Dendritic cell treated with granulocyte-macrophage colony-stimulating factor and Interleukin-4, amounts not matched to agents 40 ng/mL and 50 ng/mL, for 4 days (primary cell): ENCODE measurements around the gene HACD2.

Experiments used
- H3K27ac Mint-ChIP-seq: one replicate; pipeline ENCODE4 v1.8.0; 2022; ENCODE audit warnings: mild to moderate bottlenecking, mixed read lengths
- H3K27me3 Mint-ChIP-seq: one replicate; pipeline ENCODE4 v1.8.0; 2022; ENCODE audit warnings: mild to moderate bottlenecking, mixed read lengths
- H3K36me3 Mint-ChIP-seq: one replicate; pipeline ENCODE4 v1.8.0; 2022; ENCODE audit warnings: low read depth, mixed read lengths
- H3K4me1 Mint-ChIP-seq: one replicate; pipeline ENCODE4 v1.8.0; 2022; ENCODE audit warnings: low read depth, mixed read lengths
- H3K4me3 Mint-ChIP-seq: one replicate; pipeline ENCODE4 v1.8.0; 2022; ENCODE audit warnings: mild to moderate bottlenecking, moderate library complexity, mixed read lengths
- H3K9me3 Mint-ChIP-seq: one replicate; pipeline ENCODE4 v1.8.0; 2022; ENCODE audit warnings: mixed read lengths
- intact Hi-C: fragments of 100-400 bp; cut with micrococcal nuclease; formaldehyde crosslinking; loops from one replicate; pipeline ENCODE4 v1.15.0; 2022

Gene HACD2

DNA sequence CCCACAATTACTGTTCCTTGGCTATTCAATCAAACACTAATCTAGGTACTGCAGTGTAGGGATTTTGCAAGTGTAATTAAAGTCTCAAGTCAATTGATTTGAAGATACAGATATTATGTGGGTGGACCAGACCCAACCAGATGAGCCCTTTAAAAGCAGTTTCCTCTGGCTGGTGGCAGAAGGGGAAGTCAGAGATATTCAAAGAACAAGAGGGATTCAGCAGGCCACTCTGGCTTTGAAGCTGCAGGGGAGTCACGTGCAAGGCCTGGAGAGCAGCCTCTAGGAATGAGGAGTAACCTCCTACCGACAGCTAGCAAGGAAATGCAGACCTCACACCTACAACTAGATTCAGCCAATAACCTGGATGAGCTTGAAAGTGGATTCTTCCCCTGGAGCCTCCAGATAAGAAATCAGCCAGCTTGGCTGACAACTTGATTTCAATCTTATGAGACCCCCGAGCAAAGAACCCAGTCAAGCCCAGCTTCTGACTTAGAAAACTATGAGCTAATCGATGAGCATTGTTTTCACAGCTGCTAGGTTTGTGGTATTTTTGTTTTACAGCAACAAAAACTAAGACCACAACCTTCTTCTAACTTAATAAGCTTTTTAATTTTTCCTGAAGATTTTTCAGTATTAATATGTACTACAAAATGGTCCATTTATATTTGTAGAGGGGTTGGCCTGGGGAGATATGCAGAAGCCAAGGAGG, 13.4 kb downstream of the HACD2 start:
- Mint-ChIP-seq H3K27ac (no peak overlapping the region), H3K9me3 (no peaks in the 10 kb centered on the region), H3K27me3 (no peaks in the 10 kb centered on the region), H3K36me3 (peaks cover 23% of the 10 kb centered on the region), H3K4me1 (peaks cover 54% of the 10 kb centered on the region), H3K4me3 (no peak overlapping the region)
- intact Hi-C loops, result loop anchor here (5.0 kb wide), 1 partner anchor 46 kb away; no protein-coding TSS in a partner anchor

DNA sequence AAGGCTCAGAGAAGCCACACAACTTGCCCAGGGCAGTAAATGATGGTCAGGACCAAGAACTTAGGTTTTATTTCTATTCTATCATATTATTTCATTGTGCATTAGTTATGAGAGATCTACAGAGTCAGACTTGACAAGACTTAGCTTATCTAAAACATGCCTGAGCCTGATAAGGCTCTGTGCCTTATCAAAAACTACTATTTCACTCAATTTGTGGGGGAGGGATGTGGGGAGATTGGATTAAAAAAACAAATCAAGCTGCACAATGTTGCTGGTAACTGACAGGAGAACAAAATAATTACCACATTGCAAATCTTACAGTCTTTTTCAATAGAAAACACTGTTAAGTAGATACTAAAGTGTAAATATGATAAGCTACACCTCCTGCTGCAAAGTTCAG, 16.0 kb downstream of the HACD2 start:
- Mint-ChIP-seq H3K27ac (no peak overlapping the region), H3K9me3 (no peaks in the 10 kb centered on the region), H3K27me3 (no peaks in the 10 kb centered on the region), H3K4me1 (peaks cover 52% of the 10 kb centered on the region), H3K4me3 (no peak overlapping the region), H3K36me3 (peaks cover 41% of the 10 kb centered on the region)
- intact Hi-C loops, result no loop called here

DNA sequence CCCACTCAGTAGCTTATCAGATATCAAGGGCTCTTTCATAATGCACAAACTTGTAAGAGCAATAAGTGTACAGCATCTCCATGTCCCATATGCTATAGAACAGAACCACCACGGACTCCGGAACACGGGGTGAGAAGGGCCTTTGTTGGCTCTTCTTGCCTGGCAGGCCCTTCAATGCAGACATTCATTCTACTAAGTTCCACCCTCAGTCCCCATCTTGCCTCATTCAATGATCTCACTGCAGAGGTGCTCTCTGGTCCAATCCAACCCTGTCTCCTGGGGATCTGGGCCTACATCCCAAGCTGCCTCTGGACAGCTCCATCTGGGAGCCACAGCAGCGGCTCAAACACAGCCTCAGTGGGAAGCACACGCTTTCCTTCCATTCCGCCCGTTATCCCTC, 16.8 kb downstream of the HACD2 start:
- intact Hi-C loops, result no loop called here
- no peak overlapping the region for H3K27ac Mint-ChIP-seq

DNA sequence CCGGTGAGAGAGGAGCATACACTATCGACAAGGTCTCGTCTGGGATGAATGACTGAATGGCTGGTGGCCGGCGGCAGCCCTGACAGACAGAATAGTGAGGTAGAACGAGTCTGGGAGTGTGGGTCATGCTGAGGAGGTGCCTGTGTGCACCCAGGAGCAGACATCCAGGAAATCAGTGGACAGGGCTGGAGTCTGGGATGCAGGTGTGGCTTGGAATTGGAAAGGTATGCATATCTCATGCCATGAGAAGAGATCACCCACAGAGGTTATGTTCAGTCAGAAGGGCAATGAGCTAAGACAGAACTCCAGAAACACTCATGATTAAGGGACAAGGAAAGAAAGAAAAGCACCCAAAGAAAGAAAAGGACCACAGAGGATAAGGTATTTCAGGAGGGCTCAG, 20.8 kb downstream of the HACD2 start:
- Mint-ChIP-seq H3K4me3 (no peak overlapping the region), H3K27ac (peak overlapping the region; percentile 4), H3K36me3 (peaks cover 73% of the 10 kb centered on the region), H3K27me3 (no peaks in the 10 kb centered on the region), H3K9me3 (no peaks in the 10 kb centered on the region), H3K4me1 (peaks cover 28% of the 10 kb centered on the region)
- intact Hi-C loops, result no loop called here

More for the DNA sequence above, 16.8 kb downstream of the HACD2 start:
- Mint-ChIP-seq H3K36me3 (peaks cover 48% of the 10 kb centered on the region), H3K9me3 (no peaks in the 10 kb centered on the region), H3K4me3 (no peak overlapping the region), H3K4me1 (peaks cover 52% of the 10 kb centered on the region), H3K27me3 (no peaks in the 10 kb centered on the region)

DNA sequence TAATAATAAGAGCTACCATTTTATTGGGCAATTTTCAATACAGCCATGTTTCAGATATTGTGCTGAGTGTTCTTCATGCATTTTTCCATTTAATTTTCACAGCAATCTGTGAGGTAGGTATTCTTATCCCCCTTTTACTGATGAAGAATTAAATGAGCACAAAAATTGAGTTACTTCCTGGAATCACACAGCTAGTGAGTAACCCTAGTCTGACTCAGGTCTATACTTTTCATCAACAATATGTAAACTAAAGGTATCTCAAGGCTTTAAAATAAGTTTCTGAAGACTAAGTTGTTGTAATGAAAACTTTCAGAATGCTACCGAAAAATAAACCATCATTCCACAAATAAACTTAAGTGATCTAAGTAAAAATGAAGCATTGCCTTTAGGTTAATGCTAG, 22.3 kb downstream of the HACD2 start:
- Mint-ChIP-seq H3K27ac (no peak overlapping the region), H3K9me3 (no peaks in the 10 kb centered on the region), H3K4me1 (peaks cover 19% of the 10 kb centered on the region), H3K27me3 (no peaks in the 10 kb centered on the region), H3K4me3 (no peak overlapping the region), H3K36me3 (peaks cover 68% of the 10 kb centered on the region)
- intact Hi-C loops, result no loop called here

DNA sequence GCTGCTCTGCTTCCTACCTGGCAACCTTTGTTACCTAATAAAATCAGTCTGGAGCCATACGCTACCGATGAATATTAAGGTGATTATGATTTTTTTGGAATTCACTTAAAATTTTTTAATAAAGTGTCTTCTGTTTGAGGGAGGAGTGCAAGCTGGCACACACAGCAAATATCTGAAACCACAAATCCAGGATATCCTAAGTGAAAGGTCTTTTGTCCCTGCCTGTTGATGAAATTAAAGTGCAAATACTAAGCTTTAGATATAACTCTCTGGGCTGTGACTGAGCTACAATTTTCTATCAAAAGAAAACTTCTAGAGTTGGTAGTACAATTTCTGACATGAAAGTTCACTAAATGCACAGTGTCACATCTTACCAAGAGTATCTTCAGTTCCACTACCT, 23.7 kb downstream of the HACD2 start:
- peaks cover 19% of the 10 kb centered on the region for H3K4me1 Mint-ChIP-seq
- peaks cover 68% of the 10 kb centered on the region for H3K36me3 Mint-ChIP-seq
- H3K27me3 Mint-ChIP-seq, result no peaks in the 10 kb centered on the region
- intact Hi-C loops, result no loop called here
- no peaks in the 10 kb centered on the region for H3K9me3 Mint-ChIP-seq
- no peak overlapping the region for H3K27ac Mint-ChIP-seq
- no peak overlapping the region for H3K4me3 Mint-ChIP-seq

DNA sequence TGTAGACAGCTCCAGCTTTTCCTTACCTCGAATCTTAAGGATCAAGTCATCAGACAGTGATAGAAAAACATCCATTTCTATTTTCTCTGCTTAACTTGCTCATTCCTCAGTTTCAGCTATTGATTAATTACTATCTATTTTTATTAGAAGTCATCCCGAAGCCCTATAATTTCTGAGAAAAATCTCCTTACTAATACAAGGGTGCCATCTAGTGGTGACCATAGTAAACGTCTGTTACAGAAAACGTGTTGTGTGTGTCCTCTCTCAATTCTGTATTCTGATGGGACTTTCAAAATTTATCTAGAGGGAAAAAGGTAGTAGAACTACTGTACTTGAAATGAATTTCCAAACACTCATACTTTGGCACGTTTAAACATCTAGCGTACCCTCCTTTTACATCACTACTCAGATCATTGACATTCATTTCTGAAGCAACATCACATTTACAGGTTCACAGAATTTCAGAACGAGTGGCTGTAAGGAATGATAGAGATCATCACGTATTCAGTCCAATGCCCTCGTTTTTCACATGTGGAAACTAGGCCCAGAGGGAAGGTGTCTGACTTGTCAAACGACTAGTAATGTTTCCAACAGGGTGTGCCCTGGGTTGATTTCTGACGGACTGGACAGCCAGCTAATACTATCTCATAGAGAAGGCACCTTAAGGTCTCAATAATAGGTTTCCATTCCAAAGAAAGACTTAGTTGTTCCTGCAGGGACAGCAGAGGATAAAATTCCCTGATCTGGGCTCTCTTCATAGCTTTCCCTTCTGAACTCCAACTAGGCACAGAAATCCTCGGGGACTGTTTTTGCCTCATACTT, 25.6 kb downstream of the HACD2 start:
- peaks cover 19% of the 10 kb centered on the region for H3K9me3 Mint-ChIP-seq
- peaks cover 14% of the 10 kb centered on the region for H3K4me1 Mint-ChIP-seq
- no peak overlapping the region for H3K4me3 Mint-ChIP-seq
- H3K27ac Mint-ChIP-seq, result no peak overlapping the region
- H3K27me3 Mint-ChIP-seq, result no peaks in the 10 kb centered on the region
- H3K36me3 Mint-ChIP-seq, result peaks cover 76% of the 10 kb centered on the region
- intact Hi-C loops, result loop anchor here (1.0 to 5.0 kb wide), 2 partner anchors 112 to 230 kb away; partner anchors contain the start of gene ADCY5

DNA sequence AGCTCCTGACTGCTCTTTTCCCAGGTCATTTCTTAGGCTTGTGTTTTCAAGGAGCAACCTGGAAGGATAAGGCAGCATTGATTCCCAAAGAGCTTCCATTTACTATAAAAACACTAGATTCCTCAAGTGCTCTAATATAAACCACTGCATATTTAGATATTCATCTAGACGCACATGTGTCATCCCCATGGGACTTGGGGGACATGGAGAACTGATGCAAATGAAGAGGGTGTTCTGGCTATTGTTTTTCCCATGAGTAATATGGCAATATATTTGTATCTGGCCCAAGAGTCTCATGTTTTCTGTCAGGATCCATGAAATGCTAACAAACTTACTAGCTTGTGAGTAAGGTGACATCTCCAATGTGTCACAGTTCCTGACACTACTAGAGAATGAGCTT, 31.3 kb downstream of the HACD2 start:
- H3K4me3 Mint-ChIP-seq, result no peak overlapping the region
- no peaks in the 10 kb centered on the region for H3K27me3 Mint-ChIP-seq
- H3K9me3 Mint-ChIP-seq, result peaks cover 29% of the 10 kb centered on the region
- peaks cover 82% of the 10 kb centered on the region for H3K36me3 Mint-ChIP-seq
- no peaks in the 10 kb centered on the region for H3K4me1 Mint-ChIP-seq
- intact Hi-C loops, result loop anchor here (5.0 kb wide), 1 partner anchor 211 kb away; no protein-coding TSS in a partner anchor
- no peak overlapping the region for H3K27ac Mint-ChIP-seq

DNA sequence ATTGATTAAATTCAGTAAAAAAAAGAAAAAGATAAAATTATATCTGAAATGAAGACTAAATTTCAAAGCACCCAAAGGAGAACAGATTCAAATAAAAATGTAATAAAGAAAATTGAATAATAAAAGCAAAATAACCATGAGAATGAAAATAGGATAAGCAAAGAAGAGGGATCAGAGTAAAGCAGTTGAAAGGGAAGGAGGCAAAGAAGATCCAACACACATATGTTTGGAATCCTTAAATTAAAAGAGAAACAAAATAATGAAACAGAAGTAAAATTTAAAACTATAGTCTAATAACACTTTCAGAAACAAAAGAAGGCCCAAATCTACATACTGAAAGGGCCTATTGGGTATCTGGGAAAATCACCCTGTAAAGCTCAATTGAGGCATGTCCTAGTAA, 32.1 kb downstream of the HACD2 start:
- Mint-ChIP-seq H3K4me1 (peaks cover 5% of the 10 kb centered on the region), H3K27ac (no peak overlapping the region), H3K27me3 (no peaks in the 10 kb centered on the region), H3K4me3 (no peak overlapping the region), H3K36me3 (peaks cover 84% of the 10 kb centered on the region), H3K9me3 (peaks cover 29% of the 10 kb centered on the region)
- intact Hi-C loops, result loop anchor here (5.0 kb wide), 1 partner anchor 210 kb away; no protein-coding TSS in a partner anchor

DNA sequence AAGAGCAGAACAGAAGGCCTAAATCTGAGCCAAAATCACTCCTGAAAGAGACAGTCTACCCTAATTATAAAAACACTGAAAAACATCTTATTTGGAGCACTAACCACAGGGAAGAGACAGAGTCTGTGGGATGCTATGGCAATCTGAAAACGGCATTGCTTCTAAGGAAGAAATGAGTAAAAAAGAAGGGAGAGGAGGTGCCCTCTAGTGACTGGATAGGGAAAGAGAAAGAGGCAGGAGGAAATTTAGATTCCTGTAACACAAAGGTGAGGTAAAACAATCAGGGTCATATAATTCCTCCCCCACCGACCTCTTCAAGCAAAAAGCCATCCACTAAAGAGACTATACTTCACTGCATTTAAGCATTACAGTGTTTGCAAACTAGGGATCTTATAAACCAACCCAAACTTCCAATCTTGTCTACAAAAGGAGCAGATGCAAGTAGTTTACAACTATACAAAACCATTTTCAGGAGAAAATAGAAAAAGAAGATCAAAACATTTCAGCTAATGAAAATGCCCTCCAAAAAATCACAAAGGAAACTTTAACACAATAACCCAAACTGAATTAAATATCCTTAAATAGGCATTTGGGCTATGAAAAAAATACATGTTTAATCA, 32.6 kb downstream of the HACD2 start:
- Mint-ChIP-seq H3K36me3 (peaks cover 78% of the 10 kb centered on the region), H3K27ac (no peak overlapping the region), H3K9me3 (peaks cover 29% of the 10 kb centered on the region), H3K4me1 (peaks cover 5% of the 10 kb centered on the region), H3K4me3 (no peak overlapping the region), H3K27me3 (no peaks in the 10 kb centered on the region)
- intact Hi-C loops, result loop anchor here (5.0 kb wide), 1 partner anchor 210 kb away; no protein-coding TSS in a partner anchor

DNA sequence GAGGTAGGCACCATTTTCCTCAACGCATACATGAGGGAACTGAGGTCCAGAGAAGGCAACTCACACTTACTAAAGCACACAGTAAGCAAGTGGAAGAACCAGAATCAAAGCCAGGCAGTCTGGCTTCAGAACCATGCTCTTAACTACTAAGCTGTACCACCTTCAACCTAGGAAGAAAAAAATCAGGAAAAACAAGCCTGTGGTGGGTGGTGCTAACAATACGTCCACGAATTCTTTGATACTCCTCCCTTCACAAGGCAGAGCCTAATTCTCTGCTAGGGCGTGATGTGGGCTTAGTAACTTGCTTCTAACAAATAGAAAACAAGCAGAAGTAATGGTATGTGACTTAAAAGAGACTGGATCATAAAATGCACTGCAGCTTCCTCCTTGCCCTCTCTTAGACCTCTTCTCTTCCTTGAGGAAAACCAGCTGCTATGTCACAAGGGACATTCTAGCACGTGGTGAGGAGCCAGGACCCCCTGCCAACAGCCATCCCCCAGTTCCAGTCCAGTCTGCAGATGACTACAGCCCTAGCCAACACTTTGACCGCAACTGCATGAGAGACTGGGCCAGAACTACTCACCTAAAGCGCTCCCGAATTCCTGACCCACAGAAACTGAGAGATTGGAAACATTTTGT, 36.9 kb downstream of the HACD2 start:
- H3K36me3 Mint-ChIP-seq, result peaks cover 57% of the 10 kb centered on the region
- H3K27ac Mint-ChIP-seq, result peak overlapping the region; percentile 9
- H3K4me1 Mint-ChIP-seq, result peaks cover 5% of the 10 kb centered on the region
- no peak overlapping the region for H3K4me3 Mint-ChIP-seq
- peaks cover 4% of the 10 kb centered on the region for H3K9me3 Mint-ChIP-seq
- intact Hi-C loops, result no loop called here
- H3K27me3 Mint-ChIP-seq, result no peaks in the 10 kb centered on the region

DNA sequence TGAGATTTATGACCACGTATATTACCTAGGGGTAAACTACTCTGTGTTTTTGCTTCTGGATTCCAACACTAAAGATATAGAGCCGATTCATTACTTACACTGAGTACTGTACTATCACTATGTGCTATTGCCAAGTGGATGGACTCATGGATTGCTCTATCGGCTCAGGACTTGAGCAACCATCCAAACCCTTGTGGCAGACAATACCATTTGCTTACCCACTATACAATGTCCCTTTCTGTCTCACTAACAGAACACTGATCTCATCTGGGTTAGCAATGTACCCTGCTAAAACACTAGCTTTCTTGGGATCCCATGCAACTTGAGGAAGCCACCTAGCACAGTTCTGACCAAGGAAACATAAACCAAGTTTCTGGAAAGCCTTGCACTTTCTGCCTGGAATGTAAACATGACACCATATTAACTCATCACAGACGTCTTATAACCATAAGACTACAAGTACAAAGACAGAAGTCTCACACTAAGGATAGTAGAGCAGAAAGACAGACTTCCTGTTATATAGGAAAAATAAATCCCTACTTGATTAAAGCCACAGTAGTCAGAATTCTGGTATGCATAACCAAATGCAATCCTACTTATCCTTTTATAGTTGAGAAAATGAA, 38.6 kb downstream of the HACD2 start:
- Mint-ChIP-seq H3K36me3 (peaks cover 55% of the 10 kb centered on the region), H3K4me1 (peaks cover 5% of the 10 kb centered on the region), H3K9me3 (no peaks in the 10 kb centered on the region), H3K27me3 (no peaks in the 10 kb centered on the region), H3K4me3 (no peak overlapping the region), H3K27ac (no peak overlapping the region)
- intact Hi-C loops, result no loop called here

DNA sequence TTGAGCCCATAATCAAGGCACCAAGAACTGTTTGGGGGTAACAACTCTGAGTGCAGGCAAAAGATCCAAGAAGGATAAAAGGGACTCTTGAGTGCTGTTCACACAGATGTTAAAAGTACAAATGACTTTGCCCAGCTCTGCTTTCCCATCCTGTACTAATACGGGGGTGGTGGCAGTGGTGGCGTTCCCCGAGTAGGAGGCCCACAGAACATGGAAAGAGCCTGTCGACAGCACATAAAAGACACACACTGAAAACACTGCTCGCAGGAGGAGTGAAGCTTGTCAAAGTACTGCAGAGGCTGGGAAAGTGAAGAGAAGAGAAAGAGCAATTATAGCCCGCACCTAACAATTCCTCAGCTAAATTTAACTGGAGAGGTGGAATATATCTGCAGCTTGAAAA, 40.9 kb downstream of the HACD2 start:
- H3K36me3 Mint-ChIP-seq, result peaks cover 35% of the 10 kb centered on the region
- H3K4me1 Mint-ChIP-seq, result peaks cover 5% of the 10 kb centered on the region
- no peak overlapping the region for H3K27ac Mint-ChIP-seq
- H3K4me3 Mint-ChIP-seq, result no peak overlapping the region
- H3K27me3 Mint-ChIP-seq, result no peaks in the 10 kb centered on the region
- intact Hi-C loops, result no loop called here
- no peaks in the 10 kb centered on the region for H3K9me3 Mint-ChIP-seq
